K562 (cell line): Measurements from ENCODE around the gene ZKSCAN8. TPM values are rescaled to one million over a fixed set of nuclear protein-coding genes. Genes with fewer than 3 reads are reported as not detected.

Source experiments
- FOSL1 ChIP-seq: fragments of 200-800 bp; sonication (Bioruptor generic); conservative IDR thresholded peaks from 2 replicates; pipeline ENCODE4 v1.6.1; 2016; ENCODE audit warnings: missing genetic modification characterization, missing compliant biosample characterization
- GATAD2B ChIP-seq: fragments of 450-650 bp; IDR thresholded peaks from 2 replicates; pipeline ENCODE4 v1.6.1; 2017; ENCODE audit warnings: mild to moderate bottlenecking, borderline replicate concordance
- KAT2B ChIP-seq: IDR thresholded peaks from one replicate; pipeline ENCODE4 v1.6.1; 2012; ENCODE audit warnings: low read depth, mild to moderate bottlenecking, control low read depth, inconsistent platforms, low read length, moderate library complexity
- MGA ChIP-seq: fragments of 450-650 bp; IDR thresholded peaks from 2 replicates; pipeline ENCODE4 v1.6.1; 2016; ENCODE audit warnings: mild to moderate bottlenecking, moderate library complexity
- TCF7 ChIP-seq: sonication (generic); IDR thresholded peaks from 2 replicates; pipeline ENCODE4 v1.6.1; 2016; ENCODE audit warnings: antibody characterized with exemption, borderline replicate concordance
- TRIM28 ChIP-seq: fragments of 450-650 bp; IDR thresholded peaks from 2 replicates; pipeline ENCODE4 v1.6.1; 2017
- TSHZ1 ChIP-seq: fragments of 250-450 bp; sonication (Bioruptor Pico); IDR thresholded peaks from 2 replicates; pipeline ENCODE4 v1.4.0; 2020; ENCODE audit warnings: mild to moderate bottlenecking, moderate library complexity
- ZEB2 ChIP-seq: fragments of 450-650 bp; IDR thresholded peaks from 2 replicates; pipeline ENCODE4 v1.6.1; 2016
- polyA plus RNA-seq, 8 experiments: library from polyadenylated mRNA; depleted of rRNA in 4 of 8; stranded (reverse) in 5 of 8; unstranded in 3 of 8; fragments of >200 nt; fragmentation: Nextera tagmentation in 2 of 8; fragmentation: Illumina TruSeq in 1 of 8; extraction: Ambion mirVana in 2 of 8; extraction: Trizol in 1 of 8; gene quantifications; 2 replicates each; pipeline versions ENCODE4 v1.2.1 to v1.2.3, GENCODE V29; 2011 to 2014; ENCODE audit warnings: inconsistent platforms in 1 of 8, missing spikeins in 1 of 8
- total RNA-seq, 7 experiments: library from RNA; depleted of rRNA in 6 of 7; stranded (reverse); fragments of >200 nt in 6 of 7; fragmentation: Illumina TruSeq in 2 of 7; extraction: Trizol in 2 of 7; gene quantifications; 2 replicates each; pipeline versions ENCODE4 v1.2.1 to v1.2.3, GENCODE V29; 2011 to 2021; ENCODE audit warnings: low replicate concordance in 1 of 7
- TF ChIP-seq, protein P1 (sequence below): sonication (generic); formaldehyde crosslinking; IDR thresholded peaks from 2 replicates; pipeline ENCODE4 v1.8.1; 2023; ENCODE audit warnings: mild to moderate bottlenecking, missing genetic modification reagents

ZKSCAN8 gene
- total and polyA plus RNA-seq, 9 of the 15 experiments (the other 6 are each of a cell fraction or from before 2014, with no cell fraction given): 3.3 to 37.7 (median 21.7) TPM

DNA sequence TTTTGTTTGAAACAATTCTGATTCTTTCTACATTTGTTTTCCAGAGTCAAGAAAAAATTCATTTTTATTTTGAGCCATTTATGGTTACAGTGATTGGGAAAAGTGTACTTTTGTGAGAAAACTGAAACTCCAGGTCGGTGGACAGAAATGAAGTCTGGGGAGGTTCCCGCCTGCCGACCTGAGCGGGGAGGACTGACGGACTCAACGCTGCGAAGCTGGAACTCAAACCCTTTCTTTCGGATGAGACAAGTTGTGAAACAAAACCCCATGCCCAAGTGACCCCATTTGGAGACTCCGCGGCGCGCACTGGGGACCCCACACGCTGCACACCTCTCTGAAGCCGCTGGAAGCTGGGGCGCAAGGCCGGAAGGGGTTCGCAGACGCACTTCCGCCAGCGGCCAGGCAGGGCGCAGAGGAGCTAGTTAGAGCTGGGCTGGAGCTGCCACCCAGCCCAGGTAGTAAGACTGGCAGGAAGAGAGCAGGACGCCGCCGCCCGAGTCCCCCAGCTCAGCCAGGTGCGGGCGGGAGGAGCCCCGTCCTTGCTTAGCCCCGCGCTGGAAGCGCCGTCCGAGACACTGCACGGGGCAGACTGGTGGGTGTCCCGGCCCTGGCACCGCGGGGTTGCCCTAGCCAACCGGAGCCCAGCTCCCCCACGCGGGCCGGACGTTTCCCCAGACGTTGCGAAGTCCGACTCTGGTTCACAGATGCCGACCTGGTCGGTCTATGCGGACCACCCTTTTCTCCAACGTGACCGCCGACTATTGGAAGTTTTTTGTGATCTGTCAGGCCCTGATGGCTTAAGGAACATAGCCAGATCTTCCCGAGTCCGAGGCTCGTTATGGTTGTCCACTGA, 37.1 kb upstream of the ZKSCAN8 start (continued):
- peak; percentile 68 for TF ChIP-seq MGA
- 0 out of 2 replicates have a peak, but pooled peaks have one; percentile 21 for TF ChIP-seq TRIM28
- TF ChIP-seq FOSL1: peak; percentile 37; the same call in 1 of the 2 replicates
- no peak for TF ChIP-seq KAT2B
- 0 out of 2 replicates have a peak, but pooled peaks have one; percentile 1 for TF ChIP-seq GATAD2B
- TF ChIP-seq, protein P1, sequence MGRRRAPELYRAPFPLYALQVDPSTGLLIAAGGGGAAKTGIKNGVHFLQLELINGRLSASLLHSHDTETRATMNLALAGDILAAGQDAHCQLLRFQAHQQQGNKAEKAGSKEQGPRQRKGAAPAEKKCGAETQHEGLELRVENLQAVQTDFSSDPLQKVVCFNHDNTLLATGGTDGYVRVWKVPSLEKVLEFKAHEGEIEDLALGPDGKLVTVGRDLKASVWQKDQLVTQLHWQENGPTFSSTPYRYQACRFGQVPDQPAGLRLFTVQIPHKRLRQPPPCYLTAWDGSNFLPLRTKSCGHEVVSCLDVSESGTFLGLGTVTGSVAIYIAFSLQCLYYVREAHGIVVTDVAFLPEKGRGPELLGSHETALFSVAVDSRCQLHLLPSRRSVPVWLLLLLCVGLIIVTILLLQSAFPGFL (CRISPR knock-in tag): peak; percentile 89; the same call in 1 of the 2 replicates
- TF ChIP-seq TSHZ1 (CRISPR knock-in tag): 0 out of 2 replicates have a peak, but pooled peaks have one; percentile 51
- peak; percentile 87 for TF ChIP-seq ZEB2
- TF ChIP-seq TCF7: peak; percentile 8; the same call in 1 of the 2 replicates
